SU-DHL-6 (cell line): ENCODE data around the gene FDXR.

Source experiments
- H2AFZ ChIP-seq: fragments of 200-600 bp; sonication (generic); 2 replicates; pipeline ENCODE4 v1.6.1; 2014; ENCODE audit warnings: low read depth, mild to moderate bottlenecking, moderate library complexity, mixed read lengths, antibody characterized with exemption, low read length; ENCODE audit not compliant: severe bottlenecking
- H3F3A ChIP-seq: fragments of 200-600 bp; shearing (Covaris generic); 2 replicates; pipeline ENCODE4 v1.6.0; 2016; ENCODE audit warnings: antibody characterized with exemption, mild to moderate bottlenecking; ENCODE audit not compliant: insufficient read depth
- H3K27ac ChIP-seq: fragments of 200-600 bp; sonication (generic); 2 replicates; pipeline ENCODE4 v1.5.1; 2016; ENCODE audit warnings: low read depth, mild to moderate bottlenecking, low read length, moderate library complexity, mixed read lengths
- H3K27me3 ChIP-seq: fragments of 200-600 bp; sonication (generic), shearing (Covaris generic); 2 replicates; pipeline ENCODE4 v1.6.0; 2014; ENCODE audit warnings: mild to moderate bottlenecking, low read length
- H3K36me3 ChIP-seq: fragments of 200-600 bp; sonication (generic); 2 replicates; pipeline ENCODE4 v1.6.1; 2014; ENCODE audit warnings: mild to moderate bottlenecking, low read length, mixed read lengths
- H3K4me2 ChIP-seq: fragments of 300-600, 200-600 bp; shearing (Covaris generic), sonication (generic); 2 replicates; pipeline ENCODE4 v1.6.0; 2014; ENCODE audit warnings: low read length, low read depth, mild to moderate bottlenecking; ENCODE audit not compliant: poor library complexity, severe bottlenecking
- H3K4me3 ChIP-seq: fragments of 200-600 bp; sonication (generic); 2 replicates; pipeline ENCODE4 v1.5.1; 2014; ENCODE audit warnings: antibody characterized with exemption, low read length, mild to moderate bottlenecking, mixed read lengths; ENCODE audit not compliant: insufficient read depth, poor library complexity, severe bottlenecking
- H3K79me2 ChIP-seq: fragments of 200-600 bp; sonication (generic); 2 replicates; pipeline ENCODE4 v1.6.1; 2014; ENCODE audit warnings: mild to moderate bottlenecking, low read length, moderate library complexity; ENCODE audit not compliant: insufficient read depth
- H3K9ac ChIP-seq: fragments of 200-600 bp; sonication (generic); 2 replicates; pipeline ENCODE4 v1.7.0; 2014; ENCODE audit warnings: mild to moderate bottlenecking, low read length
- H3K9me2 ChIP-seq: fragments of 200-600 bp; sonication (generic); replicated peaks from 2 replicates; pipeline ENCODE4 v1.6.1; 2014; ENCODE audit warnings: low read length; ENCODE audit not compliant: insufficient read depth
- H3K9me3 ChIP-seq: fragments of 200-600 bp; sonication (generic); 2 replicates; pipeline ENCODE4 v1.6.1; 2014; ENCODE audit warnings: low read length, mixed read lengths; ENCODE audit not compliant: insufficient read depth
- H4K20me1 ChIP-seq: fragments of 200-600 bp; sonication (generic); 2 replicates; pipeline ENCODE4 v1.6.1; 2014; ENCODE audit warnings: low read depth, mild to moderate bottlenecking, antibody characterized with exemption, low read length, moderate library complexity, mixed read lengths
- EZH2phosphoT487 ChIP-seq: fragments of 200-600 bp; sonication (generic), shearing (Covaris generic); conservative IDR thresholded peaks from 2 replicates; pipeline ENCODE4 v1.6.1; 2018; ENCODE audit warnings: mild to moderate bottlenecking, antibody characterized with exemption, low read length, moderate library complexity, mixed read lengths
- TF ChIP-seq, protein P1 (sequence below): fragments of 200-600 bp; sonication (generic); IDR thresholded peaks from one replicate; pipeline ENCODE4 v1.5.1; 2017; ENCODE audit warnings: antibody characterized with exemption, mild to moderate bottlenecking, low read length, moderate library complexity; ENCODE audit not compliant: insufficient read depth, poor library complexity, severe bottlenecking

FDXR gene

DNA sequence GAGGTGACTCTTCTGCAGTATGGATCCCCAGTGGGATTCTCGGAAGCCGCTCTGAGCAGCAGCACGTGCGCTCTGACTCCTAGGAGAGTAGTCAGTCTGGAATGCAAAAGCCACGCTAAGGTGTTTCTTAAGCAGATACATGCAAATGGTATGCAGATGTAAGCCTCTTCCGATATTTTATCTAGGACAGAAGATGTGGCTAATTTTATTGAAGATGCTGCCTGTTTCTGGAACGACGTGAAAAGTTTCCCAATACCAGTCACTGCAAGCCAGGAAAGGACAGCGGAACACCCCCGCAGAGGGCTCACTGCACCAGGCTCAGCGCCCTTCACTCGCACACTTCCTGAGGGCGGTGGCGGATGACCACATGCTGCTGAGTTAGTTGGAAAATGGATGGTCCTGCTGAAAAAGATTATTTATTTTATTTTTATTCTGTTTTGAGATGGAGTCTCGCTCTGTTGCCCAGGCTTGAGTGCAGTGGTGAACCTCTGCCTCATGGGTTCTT, 10.5 kb upstream of the FDXR start:
- Histone ChIP-seq H4K20me1 (no peaks in the 10 kb centered on the region), H3K9me2 (no peaks in the 10 kb centered on the region), H3K9ac (no peak overlapping the region), H3K9me3 (no peaks in the 10 kb centered on the region), H2AFZ (no peak overlapping the region), H3F3A (no peaks in the 10 kb centered on the region), H3K36me3 (no peaks in the 10 kb centered on the region), H3K27me3 (no peaks in the 10 kb centered on the region), H3K4me2 (no peak overlapping the region), H3K79me2 (no peaks in the 10 kb centered on the region), H3K27ac (no peak overlapping the region), H3K4me3 (no peak overlapping the region)
- no peak for TF ChIP-seq EZH2phosphoT487
- TF ChIP-seq, protein P1, sequence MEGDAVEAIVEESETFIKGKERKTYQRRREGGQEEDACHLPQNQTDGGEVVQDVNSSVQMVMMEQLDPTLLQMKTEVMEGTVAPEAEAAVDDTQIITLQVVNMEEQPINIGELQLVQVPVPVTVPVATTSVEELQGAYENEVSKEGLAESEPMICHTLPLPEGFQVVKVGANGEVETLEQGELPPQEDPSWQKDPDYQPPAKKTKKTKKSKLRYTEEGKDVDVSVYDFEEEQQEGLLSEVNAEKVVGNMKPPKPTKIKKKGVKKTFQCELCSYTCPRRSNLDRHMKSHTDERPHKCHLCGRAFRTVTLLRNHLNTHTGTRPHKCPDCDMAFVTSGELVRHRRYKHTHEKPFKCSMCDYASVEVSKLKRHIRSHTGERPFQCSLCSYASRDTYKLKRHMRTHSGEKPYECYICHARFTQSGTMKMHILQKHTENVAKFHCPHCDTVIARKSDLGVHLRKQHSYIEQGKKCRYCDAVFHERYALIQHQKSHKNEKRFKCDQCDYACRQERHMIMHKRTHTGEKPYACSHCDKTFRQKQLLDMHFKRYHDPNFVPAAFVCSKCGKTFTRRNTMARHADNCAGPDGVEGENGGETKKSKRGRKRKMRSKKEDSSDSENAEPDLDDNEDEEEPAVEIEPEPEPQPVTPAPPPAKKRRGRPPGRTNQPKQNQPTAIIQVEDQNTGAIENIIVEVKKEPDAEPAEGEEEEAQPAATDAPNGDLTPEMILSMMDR, result no peak

DNA sequence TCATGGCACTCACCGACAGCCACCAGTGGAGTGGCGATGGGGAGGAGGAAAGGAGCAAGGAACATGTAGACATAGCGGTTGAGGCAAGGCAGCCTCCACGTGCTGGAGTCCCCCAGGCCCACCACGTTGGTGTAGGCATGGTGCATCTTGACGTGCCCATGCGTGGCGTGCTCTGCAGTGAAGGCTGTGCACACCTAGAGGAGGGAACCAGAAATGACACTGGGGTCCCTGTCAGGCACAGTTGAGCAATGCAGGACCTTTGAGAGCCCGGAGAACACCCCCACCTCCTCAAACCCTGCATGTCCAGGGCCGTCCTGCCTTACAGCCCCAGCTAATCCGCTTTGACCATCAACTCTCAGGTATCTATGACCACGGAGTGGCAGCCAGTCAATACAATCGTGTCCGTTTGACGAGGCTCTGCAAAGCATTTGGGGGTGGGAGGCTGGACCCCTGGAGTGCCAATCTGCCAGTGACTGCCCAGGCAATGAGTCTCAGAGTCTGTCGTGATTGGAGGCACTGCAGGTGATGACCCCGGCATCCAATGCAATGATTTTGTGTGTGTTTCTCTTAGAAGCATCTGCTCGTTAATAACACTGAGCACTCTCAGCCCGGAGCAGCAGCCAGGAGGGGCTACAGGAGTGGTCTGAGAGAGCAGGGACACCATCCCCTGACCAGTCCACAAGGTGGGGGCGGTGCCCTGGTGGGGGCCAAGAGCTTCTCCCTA, 9.9 kb upstream of the FDXR start:
- Histone ChIP-seq H3K9ac (no peak overlapping the region), H3K36me3 (no peaks in the 10 kb centered on the region), H3K27ac (no peak overlapping the region), H3K79me2 (no peaks in the 10 kb centered on the region), H3F3A (no peaks in the 10 kb centered on the region), H3K27me3 (no peaks in the 10 kb centered on the region), H2AFZ (no peak overlapping the region), H3K9me3 (no peaks in the 10 kb centered on the region), H4K20me1 (no peaks in the 10 kb centered on the region), H3K4me2 (no peak overlapping the region), H3K9me2 (no peaks in the 10 kb centered on the region), H3K4me3 (no peak overlapping the region)
- TF ChIP-seq, protein P1, result no peak
- TF ChIP-seq EZH2phosphoT487, result no peak

DNA sequence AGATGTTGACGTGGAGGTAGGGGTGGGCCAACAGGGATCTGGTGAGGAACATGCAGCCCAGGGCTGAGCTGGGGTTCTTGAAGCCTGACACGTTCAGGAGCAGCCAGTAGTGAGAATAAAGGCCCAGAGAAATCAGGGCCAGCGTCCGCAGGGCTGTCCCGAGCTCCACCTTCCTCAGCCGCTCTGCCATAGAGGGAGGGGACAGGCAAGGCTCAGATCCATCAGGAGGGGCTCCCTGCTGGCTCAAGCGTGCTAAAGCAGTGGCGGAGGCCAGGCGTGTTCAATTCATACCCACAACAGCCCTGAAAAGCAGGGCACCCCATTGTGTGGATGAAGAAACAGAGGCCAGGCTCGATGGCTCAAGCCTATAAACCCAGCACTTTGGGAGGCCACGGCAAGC, 8.3 kb upstream of the FDXR start:
- H3K4me2 ChIP-seq, result no peak overlapping the region

More for the DNA sequence above, 8.3 kb upstream of the FDXR start:
- Histone ChIP-seq H3K9ac (no peak overlapping the region), H2AFZ (no peak overlapping the region), H3K79me2 (no peaks in the 10 kb centered on the region), H3K4me3 (no peak overlapping the region), H3K27me3 (no peaks in the 10 kb centered on the region), H4K20me1 (no peaks in the 10 kb centered on the region), H3F3A (no peaks in the 10 kb centered on the region), H3K9me2 (no peaks in the 10 kb centered on the region), H3K36me3 (no peaks in the 10 kb centered on the region), H3K9me3 (no peaks in the 10 kb centered on the region), H3K27ac (no peak overlapping the region)
- TF ChIP-seq, protein P1, result no peak
- TF ChIP-seq EZH2phosphoT487, result no peak
